SKM-1 treated with dmso at 0.1 percent for 144 hours (cell line): ENCODE data around the gene STX4.

ENCODE experiments used
- DNase-seq: peaks from one replicate; lab custom pipeline; 2025; ENCODE audit not compliant: unreplicated experiment; lab: John Stamatoyannopoulos, UW

The STX4 gene

GRCh38 chr16:31020536-31020935, 12.8 kb upstream of the STX4 start:
- no peak for DNase-seq

- DNase-seq: no peak
Measured at GRCh38 chr16:31022544-31023251, 10.7 kb upstream of the STX4 start.

- DNase-seq: no peak
Measured at GRCh38 chr16:31023252-31023602, 10.1 kb upstream of the STX4 start.

- no peak for DNase-seq
Measured at GRCh38 chr16:31023627-31024226, 9.6 kb upstream of the STX4 start.

- no peak for DNase-seq
Measured at GRCh38 chr16:31025339-31025738, 8.0 kb upstream of the STX4 start.

- DNase-seq: no peak
Measured at GRCh38 chr16:31029272-31029671, 4.1 kb upstream of the STX4 start.

GRCh38 chr16:31031276-31031675, 2.1 kb upstream of the STX4 start:
- DNase-seq: no peak

- peak; percentile 85 for DNase-seq
Measured at GRCh38 chr16:31033709-31034492, 543 bp downstream of the STX4 start.

- peak; percentile 42 for DNase-seq
Measured at GRCh38 chr16:31036691-31037090, 3.3 kb downstream of the STX4 start.

- DNase-seq: no peak
Measured at GRCh38 chr16:31038993-31039392, 5.6 kb downstream of the STX4 start.

- no peak for DNase-seq
Measured at GRCh38 chr16:31042866-31043265, 9.5 kb downstream of the STX4 start.

- DNase-seq: no peak
Measured at GRCh38 chr16:31043352-31043751, 10.0 kb downstream of the STX4 start.

- no peak for DNase-seq
Measured at GRCh38 chr16:31043898-31044481, 10.6 kb downstream of the STX4 start.

- DNase-seq: no peak
Measured at GRCh38 chr16:31050280-31051030, 17.1 kb downstream of the STX4 start.

- no peak for DNase-seq
Measured at GRCh38 chr16:31052114-31052513, 18.8 kb downstream of the STX4 start.

GRCh38 chr16:31055613-31056012, 22.3 kb downstream of the STX4 start:
- no peak for DNase-seq

- DNase-seq: no peak
Measured at GRCh38 chr16:31061126-31061812, 27.9 kb downstream of the STX4 start.

- no peak for DNase-seq
Measured at GRCh38 chr16:31061813-31062440, 28.6 kb downstream of the STX4 start.

GRCh38 chr16:31063495-31063842, 30.1 kb downstream of the STX4 start:
- no peak for DNase-seq
